ENCODE data around the gene SLC2A11. TPM values are rescaled to one million over a fixed set of nuclear protein-coding genes. Genes with fewer than 3 reads are reported as not detected.

The SLC2A11 gene
- polyA plus RNA-seq, 3 donors = 1.3 to 3.3 (median 2.5) TPM

GRCh38 chr22:23925020-23925606 is 67.4 kb downstream of the SLC2A11 start:
- Histone ChIP-seq H3K4me2 (replicated peaks; ENCODE audit: extremely low read depth, low read length, poor library complexity, severe bottlenecking) (no peak overlapping the region), H3K4me3 (replicated peaks in 1 of 3; ENCODE audit: low read depth in 2 of 3, low read length in 3 of 3) (no peak overlapping the region), H3K79me2 (ENCODE audit: insufficient read depth, low read length) (no peaks in the 10 kb centered on the region), H3K9me3 (replicated peaks in 1 of 2; ENCODE audit: control insufficient read depth in 1 of 2, insufficient read depth in 1 of 2, low read length in 2 of 2) (peaks cover 21 to 25% of the 10 kb centered on the region in 2 donors), H4K20me1 (ENCODE audit: insufficient read depth, low read length) (peaks cover 12% of the 10 kb centered on the region), H3K27me3 (ENCODE audit: control insufficient read depth in 2 of 2, insufficient read depth in 2 of 2, low read length in 2 of 2) (no peaks in the 10 kb centered on the region), H3K36me3 (replicated peaks in 1 of 2; ENCODE audit: control insufficient read depth in 1 of 2, insufficient read depth in 2 of 2, low read length in 2 of 2) (peaks cover 53 to 92% of the 10 kb centered on the region in 2 donors), H2AFZ (ENCODE audit: insufficient read depth, low read depth, low read length, poor library complexity, severe bottlenecking) (no peak overlapping the region), H3K9ac (ENCODE audit: insufficient read depth, low read length, poor library complexity, severe bottlenecking) (no peak overlapping the region), H3K4me1 (ENCODE audit: control insufficient read depth in 1 of 2, insufficient read depth in 2 of 2, low read length in 2 of 2) (peaks cover 4 to 8% of the 10 kb centered on the region in 2 donors), H3K27ac (ENCODE audit: low read depth in 1 of 2, low read length in 2 of 2) (no peak overlapping the region)
- Mint-ChIP-seq H3K36me3 (peaks cover 65 to 69% of the 10 kb centered on the region in 2 donors), H3K4me1 (peaks cover 8% of the 10 kb centered on the region), H3K9me3 (peaks cover 14 to 35% (median 32%) of the 10 kb centered on the region in 7 donors), H3K27me3 (ENCODE audit: low read depth in 3 of 3) (peaks cover 2 to 22% (median 15%) of the 10 kb centered on the region in 3 donors), H3K27ac (no peak overlapping the region), H3K4me3 (no peak overlapping the region)
- TF ChIP-seq CTCF (IDR thresholded peaks at IDR 0.05) = no peak
- 97% methylated on average over 5 of the region's 6 CpGs for WGBS (ENCODE audit: insufficient coverage)
- intact Hi-C loops (cut with micrococcal nuclease) = loop anchor here in 1 of 2 donors (5.0 kb wide), 1 partner anchor 47 kb away; the partner anchor contains the start of gene DDT
- no peak for DNase-seq

- H4K20me1 ChIP-seq (ENCODE audit: insufficient read depth, low read length) = peaks cover 12% of the 10 kb centered on the region
- DNase-seq = no peak
- peaks cover 4 to 8% of the 10 kb centered on the region in 2 donors for H3K4me1 ChIP-seq (ENCODE audit: control insufficient read depth in 1 of 2, insufficient read depth in 2 of 2, low read length in 2 of 2)
- no peaks in the 10 kb centered on the region for H3K79me2 ChIP-seq (ENCODE audit: insufficient read depth, low read length)
- Mint-ChIP-seq H3K4me1 (peaks cover 8% of the 10 kb centered on the region), H3K27me3 (ENCODE audit: low read depth in 3 of 3) (peaks cover 2 to 17% (median 13%) of the 10 kb centered on the region in 3 donors), H3K4me3 (no peak overlapping the region), H3K9me3 (peaks cover 20 to 43% (median 38%) of the 10 kb centered on the region in 7 donors), H3K27ac (no peak overlapping the region), H3K36me3 (peaks cover 69% of the 10 kb centered on the region in 2 donors)
- intact Hi-C loops (cut with micrococcal nuclease) = loop anchor here in 1 of 2 donors (5.0 kb wide), 1 partner anchor 46 kb away; the partner anchor contains the start of gene DDT
- TF ChIP-seq CTCF (IDR thresholded peaks at IDR 0.05) = no peak
- 97% methylated on average over 7 of the region's 14 CpGs for WGBS (ENCODE audit: insufficient coverage)
- no peak overlapping the region for H3K27ac ChIP-seq (ENCODE audit: low read depth in 1 of 2, low read length in 2 of 2)
- no peak overlapping the region for H2AFZ ChIP-seq (ENCODE audit: insufficient read depth, low read depth, low read length, poor library complexity, severe bottlenecking)
- H3K9me3 ChIP-seq (replicated peaks in 1 of 2; ENCODE audit: control insufficient read depth in 1 of 2, insufficient read depth in 1 of 2, low read length in 2 of 2) = peaks cover 28 to 32% of the 10 kb centered on the region in 2 donors
- H3K27me3 ChIP-seq (ENCODE audit: control insufficient read depth in 2 of 2, insufficient read depth in 2 of 2, low read length in 2 of 2) = no peaks in the 10 kb centered on the region
- no peak overlapping the region for H3K4me3 ChIP-seq (replicated peaks in 1 of 3; ENCODE audit: low read depth in 2 of 3, low read length in 3 of 3)
- no peak overlapping the region for H3K4me2 ChIP-seq (replicated peaks; ENCODE audit: extremely low read depth, low read length, poor library complexity, severe bottlenecking)
- peaks cover 53 to 89% of the 10 kb centered on the region in 2 donors for H3K36me3 ChIP-seq (replicated peaks in 1 of 2; ENCODE audit: control insufficient read depth in 1 of 2, insufficient read depth in 2 of 2, low read length in 2 of 2)
- no peak overlapping the region for H3K9ac ChIP-seq (ENCODE audit: insufficient read depth, low read length, poor library complexity, severe bottlenecking)
Observed at GRCh38 chr22:23926561-23926960, 68.9 kb downstream of the SLC2A11 start.

Small RNAs within 50 kb of the gene (small RNA-seq; reads per million reads assigned to genes)
- not detected for gene RN7SL268P (ENCODE audit: insufficient read length, low read depth)

Other genes with a start within 250 kb of the SLC2A11 start
- gene DRICH1, start 225.6 kb upstream of the SLC2A11 start, polyA plus RNA-seq = 1 to 10 TPM in 1 of 3 donors, not detected in 2; 1.7 TPM
- gene RGL4, start 166.9 kb upstream of the SLC2A11 start, polyA plus RNA-seq = 1 to 10 TPM; 2.3 to 2.4 (median 2.3) TPM
- under 1 TPM; 0.04 to 0.85 (median 0.09) TPM for gene ZNF70, start 106.8 kb upstream of the SLC2A11 start, polyA plus RNA-seq
- 1 to 10 TPM in 2 of 3 donors, under 1 TPM in 1; 0.88 to 1.0 (median 1.0) TPM for gene VPREB3, start 103.5 kb upstream of the SLC2A11 start, polyA plus RNA-seq
- gene C22orf15, start 94.9 kb upstream of the SLC2A11 start, polyA plus RNA-seq = under 1 TPM in 1 of 3 donors, not detected in 2; 0.29 TPM
- gene CHCHD10, start 89.9 kb upstream of the SLC2A11 start, polyA plus RNA-seq = 10 to 100 TPM; 15.3 to 46.7 (median 26.8) TPM
- not detected for gene MMP11, start 85.0 kb upstream of the SLC2A11 start, polyA plus RNA-seq
- gene SMARCB1, start 70.9 kb upstream of the SLC2A11 start, polyA plus RNA-seq = 10 to 100 TPM; 30.3 to 71.8 (median 31.5) TPM
- under 1 TPM; 0.23 to 0.64 (median 0.28) TPM for gene DERL3, start 18.9 kb upstream of the SLC2A11 start, polyA plus RNA-seq
- gene MIF, start 36.5 kb downstream of the SLC2A11 start, polyA plus RNA-seq = 100 to 1,000 TPM in 2 of 3 donors, 10 to 100 TPM in 1; 66.4 to 390 (median 338) TPM
- gene GSTT2B, start 103.3 kb downstream of the SLC2A11 start, polyA plus RNA-seq = under 1 TPM in 2 of 3 donors, not detected in 1; 0.25 to 0.72 TPM
- under 1 TPM in 2 of 3 donors, not detected in 1; 0.25 to 0.41 TPM for gene DDTL, start 109.0 kb downstream of the SLC2A11 start, polyA plus RNA-seq
- 100 to 1,000 TPM; 115 to 192 (median 138) TPM for gene DDT, start 116.6 kb downstream of the SLC2A11 start, polyA plus RNA-seq
- gene GSTT2, start 122.3 kb downstream of the SLC2A11 start, polyA plus RNA-seq = under 1 TPM in 1 of 3 donors, not detected in 2; 0.15 TPM
- gene GSTT4, start 147.6 kb downstream of the SLC2A11 start, polyA plus RNA-seq = not detected
- gene CABIN1, start 153.4 kb downstream of the SLC2A11 start, polyA plus RNA-seq = 10 to 100 TPM in 1 of 3 donors, 1 to 10 TPM in 2; 2.0 to 30.5 (median 3.1) TPM

Data from CD14-positive monocyte (primary cell).